ENCODE data around the gene USP3.
A peak's percentile ranks its signal among the peaks of the same experiment; 100 is the strongest.
"Not testable (repeated sequence)": the region's sequence is repeated elsewhere in the genome, so short reads cannot be mapped to it uniquely, and the experiment has no call there.

USP3 gene

GRCh38 chr15:63597038-63597790 is 92.8 kb downstream of the USP3 start, which contains the start of gene FBXL22:
FBXL22 (plus strand) TSS chr15:63597387; CDS start chr15:63597393, 6 bp downstream.
- no peak for DNase-seq

GRCh38 chr15:63597821-63598220 is 93.4 kb downstream of the USP3 start:
- DNase-seq, result no peak

GRCh38 chr15:63598473-63599400 is 94.3 kb downstream of the USP3 start:
- DNase-seq, result no peak

- no peak for DNase-seq
These were observed 95.1 kb downstream of the USP3 start for GRCh38 chr15:63599401-63600000.

- no peak for DNase-seq
These were observed 95.7 kb downstream of the USP3 start for GRCh38 chr15:63600001-63600615.

GRCh38 chr15:63600616-63601025 is 96.2 kb downstream of the USP3 start:
- peak; percentile 89 for DNase-seq

- DNase-seq, result peak; percentile 50
These were observed 96.8 kb downstream of the USP3 start for GRCh38 chr15:63601026-63601703.

GRCh38 chr15:63601704-63602185 is 97.4 kb downstream of the USP3 start:
- DNase-seq, result no peak

GRCh38 chr15:63602595-63602994 is 98.2 kb downstream of the USP3 start:
- DNase-seq, result no peak

GRCh38 chr15:63603516-63603915 is 99.1 kb downstream of the USP3 start:
- DNase-seq, result no peak

- DNase-seq, result no peak
These were observed 99.9 kb downstream of the USP3 start for GRCh38 chr15:63604281-63604680.

GRCh38 chr15:63605036-63605435 is 100.6 kb downstream of the USP3 start:
- no peak for DNase-seq

GRCh38 chr15:63605816-63606215 is 101.4 kb downstream of the USP3 start:
- DNase-seq, result no peak

- no peak for DNase-seq
These were observed 101.9 kb downstream of the USP3 start for GRCh38 chr15:63606308-63606707.

- no peak for DNase-seq
These were observed 104.6 kb downstream of the USP3 start for GRCh38 chr15:63608989-63609388.

GRCh38 chr15:63609448-63609847 is 105.1 kb downstream of the USP3 start:
- DNase-seq, result no peak

- DNase-seq, result peak; percentile 57
These were observed 105.9 kb downstream of the USP3 start for GRCh38 chr15:63610209-63610841.

- no peak for DNase-seq
These were observed 106.8 kb downstream of the USP3 start for GRCh38 chr15:63611177-63611576.

GRCh38 chr15:63612300-63612699 is 107.9 kb downstream of the USP3 start:
- DNase-seq, result no peak

- no peak for DNase-seq
These were observed 111.5 kb downstream of the USP3 start for GRCh38 chr15:63615935-63616334.

GRCh38 chr15:63617147-63617546 is 112.8 kb downstream of the USP3 start:
- not testable (repeated sequence) for DNase-seq

GRCh38 chr15:63617627-63618026 is 113.2 kb downstream of the USP3 start:
- not testable (repeated sequence) for DNase-seq

All from NK-92 treated with Interleukin-12 subunit alpha and Interleukin-12 subunit beta, amount 100 ng/mL, for 24 hours (cell line).